ENCODE measurements around the gene CHST11. TPM values are rescaled to one million over a fixed set of nuclear protein-coding genes. Genes with fewer than 3 reads are reported as not detected.

CHST11 gene
- total and polyA plus RNA-seq, 9 of the 15 experiments (the other 6 are each of a cell fraction or from before 2014, with no cell fraction given): 2.3 to 38.7 (median 15.0) TPM

DNA sequence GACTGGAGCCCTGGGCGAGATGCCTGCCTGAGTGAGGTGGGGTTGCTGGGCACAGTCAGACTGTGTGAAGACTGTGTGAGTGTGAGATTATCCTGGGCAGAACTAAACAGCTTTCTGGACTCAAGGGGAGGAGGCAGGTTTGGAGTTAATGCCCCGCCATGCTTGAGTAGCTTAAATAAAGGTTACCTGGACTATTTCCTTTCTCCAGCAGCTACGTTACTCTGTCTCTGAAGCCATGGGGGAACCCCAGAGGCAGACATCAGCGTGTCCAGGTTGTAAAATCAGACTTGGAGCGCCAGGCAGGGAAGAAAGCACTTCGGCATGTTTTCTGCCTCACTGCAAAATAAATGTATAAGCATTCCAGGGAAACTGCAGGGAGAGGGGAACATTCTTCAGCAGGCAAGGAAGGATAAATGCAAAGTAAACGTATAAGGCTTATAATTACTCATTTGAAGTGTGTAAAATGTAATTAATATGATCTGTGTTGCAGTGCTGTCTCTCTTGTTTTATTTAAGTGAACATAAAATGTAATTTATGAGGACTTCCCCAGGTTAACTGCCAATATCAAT lies 129.7 kb downstream of the CHST11 start:
- intact Hi-C loops (cut with micrococcal nuclease) (no loop called here), in situ Hi-C loops (cut with MboI) (no loop called here)
- Histone ChIP-seq H3K27me3 (ENCODE audit: control insufficient read depth in 2 of 2, insufficient read depth in 2 of 2, low read length in 2 of 2) (no peaks in the 10 kb centered on the region), H3K4me1 (replicated peaks in 1 of 2; ENCODE audit: control insufficient read depth in 2 of 2, insufficient read depth in 2 of 2, low read length in 2 of 2) (peaks cover 12 to 23% of the 10 kb centered on the region in 2 experiments), H3K27ac (ENCODE audit: extremely low read depth, low read depth, low read length) (no peak overlapping the region), H3K9ac (ENCODE audit: insufficient read depth in 1 of 2, low read depth in 2 of 2, low read length in 2 of 2) (0 out of 4 replicates have a peak overlapping the region, but pooled peaks of 1 of the 2 experiments have one; percentile 22), H3K9me1 (ENCODE audit: control insufficient read depth, insufficient read depth, low read length) (no peaks in the 10 kb centered on the region), H3K79me2 (ENCODE audit: control insufficient read depth, insufficient read depth, low read length) (peaks cover 53% of the 10 kb centered on the region), H2AFZ (ENCODE audit: low read depth, low read length) (no peak overlapping the region), H3K9me3 (replicated peaks; ENCODE audit: control insufficient read depth, insufficient read depth, low read depth, low read length) (no peaks in the 10 kb centered on the region), H3K4me2 (ENCODE audit: insufficient read depth, low read length) (no peak overlapping the region), H4K20me1 (replicated peaks; ENCODE audit: control insufficient read depth, insufficient read depth, low read length) (peaks cover 4% of the 10 kb centered on the region; the same call in 1 of the 2 replicates), H3K4me3 (no peak overlapping the region), H3K36me3 (ENCODE audit: control insufficient read depth, insufficient read depth, low read length) (0 out of 3 replicates have a peak, but pooled peaks cover 4% of the 10 kb centered on the region)
- no peak for TF ChIP-seq HEY1 (CRISPR knock-in tag; IDR thresholded peaks at IDR 0.05; ENCODE audit: borderline replicate concordance)
- TF ChIP-seq U2AF2 (optimal IDR thresholded peaks at IDR 0.05; ENCODE audit: low read depth, low read length): no peak
- no peak for TF ChIP-seq GMEB1 (CRISPR knock-in tag; IDR thresholded peaks at IDR 0.05)
- TF ChIP-seq, protein P1, sequence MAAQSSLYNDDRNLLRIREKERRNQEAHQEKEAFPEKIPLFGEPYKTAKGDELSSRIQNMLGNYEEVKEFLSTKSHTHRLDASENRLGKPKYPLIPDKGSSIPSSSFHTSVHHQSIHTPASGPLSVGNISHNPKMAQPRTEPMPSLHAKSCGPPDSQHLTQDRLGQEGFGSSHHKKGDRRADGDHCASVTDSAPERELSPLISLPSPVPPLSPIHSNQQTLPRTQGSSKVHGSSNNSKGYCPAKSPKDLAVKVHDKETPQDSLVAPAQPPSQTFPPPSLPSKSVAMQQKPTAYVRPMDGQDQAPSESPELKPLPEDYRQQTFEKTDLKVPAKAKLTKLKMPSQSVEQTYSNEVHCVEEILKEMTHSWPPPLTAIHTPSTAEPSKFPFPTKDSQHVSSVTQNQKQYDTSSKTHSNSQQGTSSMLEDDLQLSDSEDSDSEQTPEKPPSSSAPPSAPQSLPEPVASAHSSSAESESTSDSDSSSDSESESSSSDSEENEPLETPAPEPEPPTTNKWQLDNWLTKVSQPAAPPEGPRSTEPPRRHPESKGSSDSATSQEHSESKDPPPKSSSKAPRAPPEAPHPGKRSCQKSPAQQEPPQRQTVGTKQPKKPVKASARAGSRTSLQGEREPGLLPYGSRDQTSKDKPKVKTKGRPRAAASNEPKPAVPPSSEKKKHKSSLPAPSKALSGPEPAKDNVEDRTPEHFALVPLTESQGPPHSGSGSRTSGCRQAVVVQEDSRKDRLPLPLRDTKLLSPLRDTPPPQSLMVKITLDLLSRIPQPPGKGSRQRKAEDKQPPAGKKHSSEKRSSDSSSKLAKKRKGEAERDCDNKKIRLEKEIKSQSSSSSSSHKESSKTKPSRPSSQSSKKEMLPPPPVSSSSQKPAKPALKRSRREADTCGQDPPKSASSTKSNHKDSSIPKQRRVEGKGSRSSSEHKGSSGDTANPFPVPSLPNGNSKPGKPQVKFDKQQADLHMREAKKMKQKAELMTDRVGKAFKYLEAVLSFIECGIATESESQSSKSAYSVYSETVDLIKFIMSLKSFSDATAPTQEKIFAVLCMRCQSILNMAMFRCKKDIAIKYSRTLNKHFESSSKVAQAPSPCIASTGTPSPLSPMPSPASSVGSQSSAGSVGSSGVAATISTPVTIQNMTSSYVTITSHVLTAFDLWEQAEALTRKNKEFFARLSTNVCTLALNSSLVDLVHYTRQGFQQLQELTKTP (IDR thresholded peaks at IDR 0.05; ENCODE audit: low read depth in 1 of 2, partially characterized antibody in 2 of 2): no peak
- TF ChIP-seq, protein P2, sequence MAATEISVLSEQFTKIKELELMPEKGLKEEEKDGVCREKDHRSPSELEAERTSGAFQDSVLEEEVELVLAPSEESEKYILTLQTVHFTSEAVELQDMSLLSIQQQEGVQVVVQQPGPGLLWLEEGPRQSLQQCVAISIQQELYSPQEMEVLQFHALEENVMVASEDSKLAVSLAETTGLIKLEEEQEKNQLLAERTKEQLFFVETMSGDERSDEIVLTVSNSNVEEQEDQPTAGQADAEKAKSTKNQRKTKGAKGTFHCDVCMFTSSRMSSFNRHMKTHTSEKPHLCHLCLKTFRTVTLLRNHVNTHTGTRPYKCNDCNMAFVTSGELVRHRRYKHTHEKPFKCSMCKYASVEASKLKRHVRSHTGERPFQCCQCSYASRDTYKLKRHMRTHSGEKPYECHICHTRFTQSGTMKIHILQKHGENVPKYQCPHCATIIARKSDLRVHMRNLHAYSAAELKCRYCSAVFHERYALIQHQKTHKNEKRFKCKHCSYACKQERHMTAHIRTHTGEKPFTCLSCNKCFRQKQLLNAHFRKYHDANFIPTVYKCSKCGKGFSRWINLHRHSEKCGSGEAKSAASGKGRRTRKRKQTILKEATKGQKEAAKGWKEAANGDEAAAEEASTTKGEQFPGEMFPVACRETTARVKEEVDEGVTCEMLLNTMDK (IDR thresholded peaks at IDR 0.05; ENCODE audit: borderline replicate concordance, insufficient read depth, low read depth, low read length, poor library complexity, severe bottlenecking): no peak
- no peak for TF ChIP-seq TFAM (CRISPR knock-in tag; conservative IDR thresholded peaks at IDR 0.05)
- no peak for TF ChIP-seq STAT6 (CRISPR knock-in tag; IDR thresholded peaks at IDR 0.05)
- ChIA-PET POLR2A (no interaction called here), CTCF (ENCODE audit: low intra/inter-chr PET ratio) (no interaction called here)
- FAIRE-seq: no peak
- 71% methylated on average over 7 of the region's 7 CpGs for WGBS (ENCODE audit: insufficient coverage, low coverage, missing lambda C conversion rate)
- BruUV-seq (replicated peaks): no TSS peak
- ATAC-seq: no peak
- no peak for DNase-seq (ENCODE audit: extremely low read depth in 1 of 4, low spot score in 3 of 4)
